ENCODE data around the gene CNR2.
"Not testable (repeated sequence)": the region's sequence is repeated elsewhere in the genome, so short reads cannot be mapped to it uniquely, and the experiment has no call there.

Gene CNR2

GRCh38 chr1:23913212-23913880, at the start of gene CNR2:
Gene CNR2 (minus strand): TSS chr1:23913362. CDS start chr1:23875617, 37,745 bp downstream.
- DNase-seq, result no peak

- no peak for DNase-seq
These were observed 47.3 kb upstream of the CNR2 start for GRCh38 chr1:23960291-23961020.

DNA sequence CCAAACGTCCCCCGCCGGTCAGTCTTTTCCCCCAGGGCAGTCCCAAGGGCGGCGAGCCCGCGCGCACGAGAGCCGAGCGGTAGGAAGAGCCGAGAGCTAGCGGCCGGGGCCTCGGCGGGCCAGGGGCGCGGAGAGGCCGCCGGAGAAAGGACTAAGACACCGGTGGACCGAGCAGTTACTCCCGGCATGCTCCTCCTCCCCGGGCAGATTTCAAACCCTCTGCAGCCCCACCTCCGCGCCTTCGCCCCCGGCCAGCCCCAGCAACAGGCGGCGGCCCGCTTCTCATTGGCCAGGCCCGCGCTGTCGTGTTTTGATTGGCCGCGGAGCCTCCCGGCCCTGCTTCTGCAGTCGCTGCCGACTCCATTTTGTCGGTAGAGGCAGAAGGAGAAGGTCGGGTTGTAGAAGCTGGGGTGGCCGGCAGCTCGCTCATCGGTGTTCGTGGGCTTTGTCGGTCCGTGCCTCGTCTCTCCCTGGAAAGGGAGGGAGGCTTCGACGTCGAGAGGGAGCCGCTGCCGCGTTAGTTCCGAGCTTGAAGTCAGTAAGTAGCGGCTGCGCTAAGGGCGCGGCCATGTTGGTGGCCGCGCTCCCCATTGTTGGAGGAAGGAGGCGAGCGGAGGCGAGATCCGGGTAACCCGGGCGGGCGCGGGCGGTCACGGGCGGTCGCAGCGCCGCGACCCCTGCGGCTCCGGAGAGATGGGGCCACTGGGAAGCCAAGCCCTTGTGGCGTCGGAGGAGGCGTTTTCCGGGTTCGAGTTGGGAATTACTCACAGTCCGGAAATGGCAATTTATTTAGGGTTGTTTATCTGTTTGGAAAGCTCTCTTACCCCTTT, 46.5 kb upstream of the CNR2 start, which contains the start of gene PNRC2:
TSS of gene PNRC2 (plus strand) at position 368 of the 830 bp plus-strand sequence. CDS start 1,630 bp downstream, outside the sequence.
- DNase-seq, result peak; percentile 94

- peak; percentile 86 for DNase-seq
These were observed 45.8 kb upstream of the CNR2 start for GRCh38 chr1:23958810-23959460.

- not testable (repeated sequence) for DNase-seq
These were observed 45.1 kb upstream of the CNR2 start for GRCh38 chr1:23958040-23958809.

DNA sequence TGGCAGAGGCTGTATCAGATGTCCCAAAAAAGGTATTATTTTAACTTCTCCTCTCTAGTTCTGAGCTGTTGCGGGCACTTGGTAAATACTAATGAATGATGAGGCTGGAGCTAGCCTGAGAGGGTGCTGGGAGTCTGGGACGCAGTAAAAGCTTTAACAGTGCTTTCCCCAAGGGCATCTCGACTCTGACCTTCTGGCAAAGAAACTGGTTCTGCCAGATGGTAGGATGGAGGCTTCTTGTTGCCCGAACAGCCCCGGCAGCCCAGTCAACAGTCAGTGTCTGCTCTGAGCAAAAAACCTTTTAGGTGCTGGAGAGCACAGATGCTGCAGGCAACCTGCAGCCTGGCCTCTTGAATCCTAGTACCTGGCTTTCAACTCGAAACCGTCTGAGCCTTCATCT, 43.9 kb upstream of the CNR2 start:
- DNase-seq, result no peak

GRCh38 chr1:23953020-23953419, 39.9 kb upstream of the CNR2 start:
- no peak for DNase-seq

GRCh38 chr1:23947366-23947765, 34.2 kb upstream of the CNR2 start:
- DNase-seq, result no peak

- no peak for DNase-seq
These were observed 23.5 kb upstream of the CNR2 start for GRCh38 chr1:23936481-23937176.

- no peak for DNase-seq
These were observed 18.3 kb upstream of the CNR2 start for GRCh38 chr1:23931491-23931880.

GRCh38 chr1:23930861-23931490, 17.8 kb upstream of the CNR2 start:
- DNase-seq, result no peak

DNA sequence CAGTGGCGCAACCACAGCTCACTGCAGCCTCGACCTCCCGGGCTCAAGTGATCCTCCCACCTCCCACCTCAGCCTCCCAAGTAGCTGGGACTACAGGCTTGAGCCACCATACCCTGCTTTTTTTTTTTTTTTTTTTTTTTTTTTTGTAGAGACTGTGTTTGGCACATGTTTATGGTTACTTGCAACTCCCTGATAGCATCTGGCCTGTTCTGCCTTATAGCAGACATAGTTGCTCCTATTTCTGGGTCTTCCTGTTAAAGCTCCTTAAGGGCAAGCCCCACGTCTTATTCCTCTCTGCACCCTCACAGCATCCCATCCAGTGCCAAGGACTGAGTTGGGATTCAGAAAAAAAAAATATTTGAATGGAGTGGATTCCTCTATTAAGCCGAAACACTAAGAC, 17.1 kb upstream of the CNR2 start:
- DNase-seq, result no peak

DNA sequence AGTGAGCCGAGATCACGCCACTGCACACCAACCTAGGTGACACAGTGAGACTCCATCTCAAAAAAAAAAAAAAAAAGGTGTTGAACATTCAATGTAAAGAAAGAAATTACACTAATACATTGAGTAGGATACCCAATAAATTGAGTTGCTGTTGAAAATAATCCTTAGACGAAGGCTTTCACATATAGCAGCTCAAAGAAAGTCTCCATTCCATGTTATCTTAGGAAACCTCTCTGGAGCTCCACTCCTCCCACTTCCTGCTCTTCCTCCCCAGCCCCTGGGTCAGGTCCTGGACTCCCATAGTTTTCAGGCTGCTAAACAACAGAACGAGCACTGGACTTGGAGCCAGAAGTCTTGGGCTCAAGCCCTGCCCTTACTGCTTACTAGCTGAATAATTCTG, 15.6 kb upstream of the CNR2 start:
- no peak for DNase-seq

- DNase-seq, result no peak
These were observed 13.9 kb upstream of the CNR2 start for GRCh38 chr1:23927097-23927496.

DNA sequence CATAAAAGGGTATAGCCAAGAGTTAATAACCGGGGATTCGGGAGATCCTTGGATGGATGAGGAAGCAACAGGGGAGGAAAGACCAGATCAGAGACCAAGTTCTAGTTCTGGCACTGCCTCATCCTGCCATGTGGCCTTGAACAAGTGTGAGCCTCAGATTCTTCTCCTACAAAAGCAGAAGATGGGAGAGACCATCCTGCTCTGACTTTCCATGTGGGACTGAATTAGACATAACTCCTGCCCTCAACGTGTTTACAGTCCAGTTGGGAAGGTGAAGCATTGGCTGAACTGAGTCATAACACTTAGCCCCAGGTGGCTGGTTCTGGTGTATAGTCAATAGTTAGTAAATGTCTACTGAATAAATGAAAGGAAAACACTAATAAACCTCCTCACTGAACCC, 12.1 kb upstream of the CNR2 start:
- DNase-seq, result no peak

GRCh38 chr1:23924601-23925000, 11.4 kb upstream of the CNR2 start:
- no peak for DNase-seq

DNA sequence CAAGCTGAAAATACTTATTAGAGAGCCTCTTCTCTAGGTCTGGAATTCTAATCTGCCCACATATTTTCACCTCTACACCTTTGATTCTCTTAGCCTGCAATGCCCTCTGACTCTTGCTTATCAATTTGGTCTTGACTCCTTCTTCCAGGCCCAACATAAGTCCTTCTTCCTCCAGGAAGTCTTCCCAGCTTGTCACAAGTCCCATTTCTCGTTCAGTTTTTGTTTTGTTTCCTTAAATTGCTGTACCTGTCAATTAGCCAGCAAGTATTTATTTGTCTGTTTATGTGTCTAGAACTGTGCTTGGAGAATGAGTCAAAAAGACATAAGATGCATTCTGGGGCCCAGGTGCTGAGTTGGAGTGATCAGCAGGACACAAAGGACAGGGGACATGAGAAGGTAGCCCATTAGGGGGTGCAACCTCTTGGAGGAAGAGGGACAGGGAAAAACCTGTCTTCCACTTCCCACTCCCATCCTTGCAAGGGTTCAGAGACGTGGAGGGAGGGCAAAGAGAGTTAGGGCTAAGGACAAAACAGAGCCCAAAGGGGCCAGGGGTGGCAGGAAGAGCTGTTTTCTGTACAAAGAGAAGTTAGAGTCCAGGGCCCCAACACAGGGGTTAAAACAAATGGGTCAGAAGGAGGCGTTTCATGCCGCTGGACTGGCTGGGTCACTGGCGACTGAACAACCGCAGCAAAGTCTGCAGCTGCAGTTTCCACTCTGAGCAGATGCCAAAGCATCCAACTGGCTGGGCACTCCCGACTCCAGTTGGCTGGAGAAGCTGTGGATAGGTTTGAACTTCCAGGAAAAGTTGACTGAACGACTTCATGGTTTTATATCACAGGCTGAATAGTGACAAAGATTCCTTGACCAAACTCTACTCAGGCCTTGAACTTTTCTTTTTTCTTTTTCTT, 10.7 kb upstream of the CNR2 start:
- no peak for DNase-seq

DNA sequence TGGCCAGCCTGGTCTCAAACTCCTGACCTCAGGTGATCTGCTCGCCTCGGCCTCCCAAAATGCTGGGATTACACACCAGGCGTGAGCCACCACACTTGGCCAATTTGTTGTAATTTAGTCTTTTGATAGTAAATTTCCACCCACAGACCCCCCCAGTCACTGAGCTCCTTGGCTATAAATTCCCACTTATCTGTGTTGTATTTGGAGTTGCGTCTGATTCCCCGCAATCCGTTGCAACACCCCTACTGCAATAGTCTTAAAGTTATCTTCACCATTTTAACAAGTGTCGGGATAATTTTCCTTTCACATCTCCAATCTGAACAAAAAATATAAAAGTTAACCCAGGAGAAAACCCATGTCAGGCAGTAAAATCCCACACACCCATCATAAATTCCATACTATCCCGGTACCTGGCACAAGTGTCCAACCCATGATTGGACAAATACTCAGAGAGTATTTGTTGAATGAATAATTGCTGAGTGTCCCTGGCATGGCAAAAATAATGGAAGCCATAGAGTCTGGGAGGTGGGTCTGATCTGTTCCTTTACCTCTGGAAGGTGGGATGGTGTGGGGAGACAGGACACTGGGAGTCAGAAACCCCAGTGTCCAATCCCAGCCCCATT, 9.3 kb upstream of the CNR2 start:
- DNase-seq, result no peak

Data from activated effector memory CD4-positive, alpha-beta T cell treated with Interleukin-2 at 50 U/mL for 16 hours (primary cell).